Liver (tissue), 9 donors: ENCODE measurements around the gene USH2A. TPM values are rescaled to one million over a fixed set of nuclear protein-coding genes. Genes with fewer than 3 reads are reported as not detected.

Experiments used
- DNase-seq: peaks from one replicate; pipeline ENCODE4 v3.0.0-alpha.2; 2017; ENCODE audit warnings: low spot score
- H3K27ac ChIP-seq, 2 donors: one replicate each; pipeline ENCODE4 v1.7.0; 2013; ENCODE audit warnings: inconsistent platforms in 2 of 2, low read length in 2 of 2, control low read depth in 1 of 2, low read depth in 1 of 2, mild to moderate bottlenecking in 1 of 2
- H3K27me3 ChIP-seq, 4 donors: one replicate each; pipeline versions ENCODE4 v1.6.1 to v1.7.0; 2013; ENCODE audit warnings: low read length in 3 of 4, inconsistent platforms in 1 of 4, mild to moderate bottlenecking in 1 of 4, moderate library complexity in 1 of 4; ENCODE audit not compliant: control insufficient read depth in 4 of 4, insufficient read depth in 4 of 4
- H3K36me3 ChIP-seq, 4 donors: one replicate each; pipeline versions ENCODE4 v1.6.1 to v1.7.0; 2013; ENCODE audit warnings: low read length in 3 of 4, mild to moderate bottlenecking in 3 of 4, low read depth in 1 of 4, moderate library complexity in 1 of 4; ENCODE audit not compliant: control insufficient read depth in 4 of 4, insufficient read depth in 3 of 4
- H3K4me1 ChIP-seq, 4 donors: one replicate each; pipeline versions ENCODE4 v1.6.1 to v1.7.0; 2013; ENCODE audit warnings: low read length in 3 of 4, mild to moderate bottlenecking in 3 of 4, moderate library complexity in 1 of 4; ENCODE audit not compliant: control insufficient read depth in 4 of 4, insufficient read depth in 4 of 4
- H3K4me3 ChIP-seq, 3 donors: one replicate each; pipeline versions ENCODE4 v1.6.1 to v1.7.0; 2013; ENCODE audit warnings: low read length in 3 of 3, control low read depth in 1 of 3, low read depth in 1 of 3, mild to moderate bottlenecking in 1 of 3
- H3K9ac ChIP-seq, 2 donors: one replicate each; pipeline ENCODE4 v1.7.0; 2013; ENCODE audit warnings: low read length in 2 of 2, mild to moderate bottlenecking in 2 of 2, moderate library complexity in 2 of 2, control low read depth in 1 of 2, low read depth in 1 of 2
- H3K9me3 ChIP-seq, 4 donors: one replicate each; pipeline versions ENCODE4 v1.6.1 to v1.7.0; 2013; ENCODE audit warnings: low read length in 3 of 4; ENCODE audit not compliant: control insufficient read depth in 4 of 4
- EGR1 ChIP-seq, 2 donors: IDR thresholded peaks; 2 replicates each; pipeline ENCODE4 v1.6.1; 2016 to 2018; ENCODE audit warnings: antibody characterized with exemption in 2 of 2, low read depth in 2 of 2
- FOXA1 ChIP-seq: IDR thresholded peaks from 2 replicates; pipeline ENCODE4 v1.6.1; 2016; ENCODE audit warnings: antibody characterized with exemption
- FOXA2 ChIP-seq: IDR thresholded peaks from 2 replicates; pipeline ENCODE4 v1.6.1; 2016; ENCODE audit warnings: antibody characterized with exemption
- GABPA ChIP-seq, 2 donors: IDR thresholded peaks in 1 of 2; conservative IDR thresholded peaks in 1 of 2; 2 replicates each; pipeline ENCODE4 v1.6.1; 2016; ENCODE audit warnings: antibody characterized with exemption in 2 of 2, mild to moderate bottlenecking in 1 of 2, moderate library complexity in 1 of 2
- HNF4A ChIP-seq, 2 donors: conservative IDR thresholded peaks; 2 replicates each; pipeline ENCODE4 v1.6.1; 2016; ENCODE audit warnings: antibody characterized with exemption in 2 of 2, mild to moderate bottlenecking in 2 of 2
- HNF4G ChIP-seq: IDR thresholded peaks from 2 replicates; pipeline ENCODE4 v1.6.1; 2016; ENCODE audit warnings: antibody characterized with exemption
- RAD21 ChIP-seq, 2 donors: IDR thresholded peaks; 2 replicates each; pipeline ENCODE4 v1.6.1; 2016; ENCODE audit warnings: antibody characterized with exemption in 2 of 2, mild to moderate bottlenecking in 2 of 2
- SP1 ChIP-seq: IDR thresholded peaks from 2 replicates; pipeline ENCODE4 v1.6.1; 2018; ENCODE audit warnings: antibody characterized with exemption, mild to moderate bottlenecking
- TAF1 ChIP-seq: conservative IDR thresholded peaks from 2 replicates; pipeline ENCODE4 v1.6.1; 2016; ENCODE audit warnings: antibody characterized with exemption, mild to moderate bottlenecking
- WGBS: extraction: QIAGEN DNeasy Blood & Tissue Kit; methylation state at CpG from one replicate; pipeline ENCODE4 v1.1.7; 2013; 5-methylcytosine and 5-hydroxymethylcytosine counted together
- polyA plus RNA-seq, 2 donors: library from polyadenylated mRNA; stranded (reverse) in 1 of 2; unstranded in 1 of 2; fragments of 200-250 nt in 1 of 2; fragments of >200 nt in 1 of 2; fragmentation: Nextera tagmentation in 1 of 2; extraction: Ambion mirVana in 1 of 2; gene quantifications; one replicate each; pipeline versions ENCODE4 v1.2.1 to v1.2.3, GENCODE V29; 2013 to 2015
- total RNA-seq, 2 donors: library from RNA; depleted of rRNA; stranded (reverse); fragments of >200 nt; gene quantifications; one replicate each; pipeline ENCODE4 v1.2.3, GENCODE V29; 2014
- TF ChIP-seq, protein P1 (sequence below): IDR thresholded peaks from 2 replicates; pipeline ENCODE4 v1.6.1; 2016; ENCODE audit warnings: antibody characterized with exemption, mild to moderate bottlenecking
- TF ChIP-seq, protein P2 (sequence below): fragments of 150-350 bp; IDR thresholded peaks from 2 replicates; pipeline ENCODE4 v1.5.1; 2017; ENCODE audit warnings: improper control_type of control experiment, low read depth, low read length; ENCODE audit not compliant: missing input control
- donor health status: healthy.
- donor health status: healthy.
- donor health status: healthy.
- donor health status: healthy.
- donor health status: healthy.

Gene USH2A
- total and polyA plus RNA-seq, 4 donors: 0.14 to 1.0 (median 0.31) TPM

DNA sequence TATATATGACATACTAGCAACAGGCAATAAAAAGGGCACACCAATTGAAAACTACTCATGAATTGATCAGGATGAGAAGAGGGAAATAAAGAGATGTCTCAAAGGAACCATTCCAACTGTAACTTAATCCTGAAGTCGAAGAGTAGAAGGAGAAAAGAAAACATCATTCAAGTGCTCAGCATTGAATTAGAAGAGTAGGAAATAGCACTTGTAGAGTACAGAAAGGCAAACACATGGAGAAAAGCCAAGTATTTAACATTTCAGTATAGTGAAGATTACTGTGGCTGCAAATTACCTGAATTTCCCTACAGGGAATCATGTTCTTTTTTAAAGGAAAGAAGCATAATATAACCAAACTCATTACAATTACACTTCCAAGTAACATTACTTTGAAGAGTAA, 651.1 kb downstream of the USH2A start:
- TF ChIP-seq GABPA (IDR thresholded peaks at IDR 0.05 in 1 of 2, conservative IDR thresholded peaks at IDR 0.05 in 1 of 2) (no peak), TAF1 (no peak), FOXA2 (no peak), RAD21 (IDR thresholded peaks at IDR 0.05) (no peak)
- TF ChIP-seq, protein P1, sequence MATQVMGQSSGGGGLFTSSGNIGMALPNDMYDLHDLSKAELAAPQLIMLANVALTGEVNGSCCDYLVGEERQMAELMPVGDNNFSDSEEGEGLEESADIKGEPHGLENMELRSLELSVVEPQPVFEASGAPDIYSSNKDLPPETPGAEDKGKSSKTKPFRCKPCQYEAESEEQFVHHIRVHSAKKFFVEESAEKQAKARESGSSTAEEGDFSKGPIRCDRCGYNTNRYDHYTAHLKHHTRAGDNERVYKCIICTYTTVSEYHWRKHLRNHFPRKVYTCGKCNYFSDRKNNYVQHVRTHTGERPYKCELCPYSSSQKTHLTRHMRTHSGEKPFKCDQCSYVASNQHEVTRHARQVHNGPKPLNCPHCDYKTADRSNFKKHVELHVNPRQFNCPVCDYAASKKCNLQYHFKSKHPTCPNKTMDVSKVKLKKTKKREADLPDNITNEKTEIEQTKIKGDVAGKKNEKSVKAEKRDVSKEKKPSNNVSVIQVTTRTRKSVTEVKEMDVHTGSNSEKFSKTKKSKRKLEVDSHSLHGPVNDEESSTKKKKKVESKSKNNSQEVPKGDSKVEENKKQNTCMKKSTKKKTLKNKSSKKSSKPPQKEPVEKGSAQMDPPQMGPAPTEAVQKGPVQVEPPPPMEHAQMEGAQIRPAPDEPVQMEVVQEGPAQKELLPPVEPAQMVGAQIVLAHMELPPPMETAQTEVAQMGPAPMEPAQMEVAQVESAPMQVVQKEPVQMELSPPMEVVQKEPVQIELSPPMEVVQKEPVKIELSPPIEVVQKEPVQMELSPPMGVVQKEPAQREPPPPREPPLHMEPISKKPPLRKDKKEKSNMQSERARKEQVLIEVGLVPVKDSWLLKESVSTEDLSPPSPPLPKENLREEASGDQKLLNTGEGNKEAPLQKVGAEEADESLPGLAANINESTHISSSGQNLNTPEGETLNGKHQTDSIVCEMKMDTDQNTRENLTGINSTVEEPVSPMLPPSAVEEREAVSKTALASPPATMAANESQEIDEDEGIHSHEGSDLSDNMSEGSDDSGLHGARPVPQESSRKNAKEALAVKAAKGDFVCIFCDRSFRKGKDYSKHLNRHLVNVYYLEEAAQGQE: no peak
- 69% methylated on average over 1 of the region's 1 CpG for WGBS
- Histone ChIP-seq H3K4me1 (no peaks in the 10 kb centered on the region), H3K27ac (no peak overlapping the region), H3K36me3 (no peaks in the 10 kb centered on the region), H3K4me3 (no peak overlapping the region), H3K9me3 (no peaks in the 10 kb centered on the region), H3K27me3 (peaks cover 0 to 2% (median 0%) of the 10 kb centered on the region in 4 donors), H3K9ac (no peak overlapping the region)
- DNase-seq: no peak

DNA sequence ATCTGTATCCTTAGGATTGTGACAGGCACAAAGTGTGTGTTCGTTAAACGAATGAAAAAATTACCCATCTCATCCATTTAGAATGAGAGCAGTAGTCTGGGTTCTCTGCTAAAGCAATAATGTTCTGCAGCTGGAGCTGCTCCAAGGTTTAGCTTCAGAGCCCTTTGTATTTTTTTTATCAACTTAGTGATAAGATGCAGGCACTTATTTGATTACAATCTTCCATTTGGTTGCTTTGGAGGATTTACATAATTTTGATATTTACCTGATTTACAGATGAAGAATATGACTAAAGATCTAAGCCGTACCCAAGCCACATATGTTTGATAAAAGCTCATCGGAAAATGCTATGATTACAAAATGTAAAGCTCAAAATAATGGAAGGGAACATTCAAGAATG, 654.9 kb downstream of the USH2A start:
- no peaks in the 10 kb centered on the region for H3K36me3 ChIP-seq
- peaks cover 0 to 2% (median 0%) of the 10 kb centered on the region in 4 donors for H3K27me3 ChIP-seq
- no peak overlapping the region for H3K4me3 ChIP-seq
- no peaks in the 10 kb centered on the region for H3K4me1 ChIP-seq
- no peak overlapping the region for H3K9ac ChIP-seq
- H3K27ac ChIP-seq: no peak overlapping the region
- DNase-seq: no peak
- no peaks in the 10 kb centered on the region for H3K9me3 ChIP-seq
- TF ChIP-seq, protein P2, sequence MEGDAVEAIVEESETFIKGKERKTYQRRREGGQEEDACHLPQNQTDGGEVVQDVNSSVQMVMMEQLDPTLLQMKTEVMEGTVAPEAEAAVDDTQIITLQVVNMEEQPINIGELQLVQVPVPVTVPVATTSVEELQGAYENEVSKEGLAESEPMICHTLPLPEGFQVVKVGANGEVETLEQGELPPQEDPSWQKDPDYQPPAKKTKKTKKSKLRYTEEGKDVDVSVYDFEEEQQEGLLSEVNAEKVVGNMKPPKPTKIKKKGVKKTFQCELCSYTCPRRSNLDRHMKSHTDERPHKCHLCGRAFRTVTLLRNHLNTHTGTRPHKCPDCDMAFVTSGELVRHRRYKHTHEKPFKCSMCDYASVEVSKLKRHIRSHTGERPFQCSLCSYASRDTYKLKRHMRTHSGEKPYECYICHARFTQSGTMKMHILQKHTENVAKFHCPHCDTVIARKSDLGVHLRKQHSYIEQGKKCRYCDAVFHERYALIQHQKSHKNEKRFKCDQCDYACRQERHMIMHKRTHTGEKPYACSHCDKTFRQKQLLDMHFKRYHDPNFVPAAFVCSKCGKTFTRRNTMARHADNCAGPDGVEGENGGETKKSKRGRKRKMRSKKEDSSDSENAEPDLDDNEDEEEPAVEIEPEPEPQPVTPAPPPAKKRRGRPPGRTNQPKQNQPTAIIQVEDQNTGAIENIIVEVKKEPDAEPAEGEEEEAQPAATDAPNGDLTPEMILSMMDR: no peak
- TF ChIP-seq, protein P1: no peak
- TF ChIP-seq FOXA2: no peak
- TF ChIP-seq TAF1: no peak
- TF ChIP-seq SP1: no peak
- TF ChIP-seq HNF4A (conservative IDR thresholded peaks at IDR 0.05): no peak
- TF ChIP-seq EGR1 (IDR thresholded peaks at IDR 0.05; ENCODE audit: low read depth in 2 of 2): no peak
- TF ChIP-seq FOXA1: no peak
- no peak for TF ChIP-seq RAD21 (IDR thresholded peaks at IDR 0.05)
- no peak for TF ChIP-seq HNF4G
- 82% methylated on average over 4 of the region's 4 CpGs for WGBS
